Activated naive CD8-positive, alpha-beta T cell treated with anti-CD3 and anti-CD28 coated beads for 36 hours (primary cell): Measurements from ENCODE around the gene POGZ. TPM values are rescaled to one million over a fixed set of nuclear protein-coding genes. Genes with fewer than 3 reads are reported as not detected.
A peak's percentile ranks its signal among the peaks of the same experiment; 100 is the strongest.

Source experiments
- DNase-seq: peaks from one replicate; pipeline ENCODE4 v3.0.0; 2021
- H3K27ac Mint-ChIP-seq: one replicate; pipeline ENCODE4 v1.8.0; 2022; ENCODE audit warnings: mild to moderate bottlenecking, moderate library complexity, mixed read lengths
- H3K27me3 Mint-ChIP-seq: one replicate; pipeline ENCODE4 v1.8.0; 2022; ENCODE audit warnings: mild to moderate bottlenecking, mixed read lengths
- H3K36me3 Mint-ChIP-seq: one replicate; pipeline ENCODE4 v1.8.0; 2021; ENCODE audit warnings: mild to moderate bottlenecking, mixed read lengths
- H3K4me1 Mint-ChIP-seq: one replicate; pipeline ENCODE4 v1.8.0; 2021; ENCODE audit warnings: mixed read lengths
- H3K4me3 Mint-ChIP-seq: one replicate; pipeline ENCODE4 v1.8.0; 2022; ENCODE audit warnings: mild to moderate bottlenecking, moderate library complexity, mixed read lengths
- H3K9me3 Mint-ChIP-seq: one replicate; pipeline ENCODE4 v1.8.0; 2022; ENCODE audit warnings: mixed read lengths
- total RNA-seq, 2 experiments: library from RNA; stranded (reverse); gene quantifications; one replicate each; pipeline ENCODE4 v1.2.3, GENCODE V29; 2021

The POGZ gene
- total RNA-seq, 2 experiments from 2014 or later: 52.1 to 63.1 TPM

DNA sequence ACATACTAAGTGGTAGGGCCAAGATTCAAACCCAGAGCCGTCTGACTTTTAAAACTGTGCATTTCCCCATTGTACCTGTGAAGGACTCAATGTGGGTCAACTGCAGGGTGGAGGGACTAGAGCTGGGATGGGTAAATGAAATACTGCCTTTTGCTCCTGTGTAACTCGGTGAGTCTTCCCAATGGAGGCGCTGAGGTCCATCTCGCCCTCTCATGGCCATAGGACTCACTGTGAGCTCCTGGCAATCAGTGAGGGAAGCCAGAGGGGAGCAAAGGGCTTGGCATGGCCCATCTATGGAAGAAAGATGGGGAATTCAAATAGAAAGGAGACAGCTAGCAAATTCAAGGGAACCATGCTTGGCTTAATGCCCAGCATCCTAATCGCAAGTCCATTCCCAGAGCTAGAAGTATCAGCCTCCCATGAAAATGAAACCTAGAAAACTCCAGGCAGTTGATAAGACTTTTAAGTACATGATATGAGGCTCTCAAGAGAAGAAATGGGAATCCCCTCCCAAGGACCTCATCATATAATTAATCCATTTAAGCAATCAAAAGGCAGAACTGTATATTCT, 26.5 kb upstream of the POGZ start:
- Mint-ChIP-seq H3K27ac (no peak overlapping the region), H3K9me3 (peaks cover 1% of the 10 kb centered on the region), H3K27me3 (peaks cover 4% of the 10 kb centered on the region), H3K4me3 (no peak overlapping the region), H3K4me1 (peaks cover 7% of the 10 kb centered on the region), H3K36me3 (no peaks in the 10 kb centered on the region)
- DNase-seq: no peak

DNA sequence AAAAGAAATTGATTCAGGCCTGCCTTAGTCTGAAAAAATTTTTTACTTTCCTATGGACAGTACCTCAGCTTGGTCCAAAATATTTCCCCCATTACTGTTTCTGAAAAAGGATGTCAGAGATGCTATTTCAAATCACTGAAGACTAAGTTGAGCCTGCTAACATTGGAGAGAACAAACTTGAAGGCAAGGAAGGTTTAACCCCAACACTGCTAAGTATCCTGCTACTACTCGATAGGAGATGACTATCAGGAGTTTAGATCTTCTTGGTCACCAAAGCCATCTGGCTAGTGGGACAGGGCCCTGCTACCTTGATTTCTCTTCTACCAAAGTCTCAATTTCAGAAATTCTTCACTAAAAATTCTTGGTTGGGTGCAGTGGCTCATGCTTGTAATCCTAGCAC, 22.7 kb upstream of the POGZ start:
- H3K4me3 Mint-ChIP-seq: no peak overlapping the region
- H3K36me3 Mint-ChIP-seq: no peaks in the 10 kb centered on the region
- H3K27ac Mint-ChIP-seq: no peak overlapping the region
- H3K9me3 Mint-ChIP-seq: peaks cover 1% of the 10 kb centered on the region
- peaks cover 7% of the 10 kb centered on the region for H3K4me1 Mint-ChIP-seq
- no peak for DNase-seq
- H3K27me3 Mint-ChIP-seq: peaks cover 2% of the 10 kb centered on the region

DNA sequence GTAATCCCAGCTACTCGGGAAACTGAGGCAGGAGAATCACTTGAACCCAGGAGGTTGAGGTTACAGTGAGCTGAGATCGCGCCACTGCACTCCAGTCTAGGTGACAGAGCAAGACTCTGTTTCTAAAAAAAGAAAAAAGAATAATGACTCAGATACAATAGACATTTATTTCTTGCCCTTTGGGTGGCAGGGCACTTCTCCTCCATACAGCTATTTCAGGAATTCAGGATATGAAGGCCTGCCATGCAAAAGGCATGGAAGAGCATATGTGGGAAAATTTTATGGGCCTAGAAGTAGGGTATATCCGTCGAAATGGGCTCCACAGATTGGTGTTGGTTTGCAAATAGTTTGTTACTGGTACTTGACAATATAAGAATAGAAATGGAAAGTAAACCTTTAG, 20.2 kb upstream of the POGZ start:
- Mint-ChIP-seq H3K4me3 (no peak overlapping the region), H3K27ac (no peak overlapping the region), H3K4me1 (peaks cover 8% of the 10 kb centered on the region), H3K9me3 (peaks cover 1% of the 10 kb centered on the region), H3K27me3 (peaks cover 5% of the 10 kb centered on the region), H3K36me3 (no peaks in the 10 kb centered on the region)
- DNase-seq: no peak

DNA sequence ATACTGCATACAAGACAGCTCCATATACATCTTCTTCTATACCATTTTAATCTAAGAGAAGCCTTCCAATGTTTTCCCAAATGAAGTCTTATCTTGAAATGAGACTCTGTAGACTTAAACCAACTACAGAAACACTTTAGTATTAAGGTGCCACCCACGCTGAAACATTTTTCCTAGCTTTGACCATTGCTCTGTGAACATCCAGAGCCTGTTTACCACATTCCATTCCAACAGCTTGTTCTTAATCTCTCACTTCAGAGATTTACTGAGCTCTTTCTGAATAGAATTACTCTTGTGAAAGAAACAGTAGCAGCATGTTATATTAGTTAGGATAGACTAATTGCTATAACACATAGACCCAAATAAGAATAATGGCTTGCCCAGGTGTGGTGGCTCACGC, 19.6 kb upstream of the POGZ start:
- Mint-ChIP-seq H3K4me3 (no peak overlapping the region), H3K4me1 (peaks cover 10% of the 10 kb centered on the region), H3K9me3 (peaks cover 1% of the 10 kb centered on the region), H3K36me3 (no peaks in the 10 kb centered on the region), H3K27ac (no peak overlapping the region), H3K27me3 (peaks cover 5% of the 10 kb centered on the region)
- DNase-seq: no peak

DNA sequence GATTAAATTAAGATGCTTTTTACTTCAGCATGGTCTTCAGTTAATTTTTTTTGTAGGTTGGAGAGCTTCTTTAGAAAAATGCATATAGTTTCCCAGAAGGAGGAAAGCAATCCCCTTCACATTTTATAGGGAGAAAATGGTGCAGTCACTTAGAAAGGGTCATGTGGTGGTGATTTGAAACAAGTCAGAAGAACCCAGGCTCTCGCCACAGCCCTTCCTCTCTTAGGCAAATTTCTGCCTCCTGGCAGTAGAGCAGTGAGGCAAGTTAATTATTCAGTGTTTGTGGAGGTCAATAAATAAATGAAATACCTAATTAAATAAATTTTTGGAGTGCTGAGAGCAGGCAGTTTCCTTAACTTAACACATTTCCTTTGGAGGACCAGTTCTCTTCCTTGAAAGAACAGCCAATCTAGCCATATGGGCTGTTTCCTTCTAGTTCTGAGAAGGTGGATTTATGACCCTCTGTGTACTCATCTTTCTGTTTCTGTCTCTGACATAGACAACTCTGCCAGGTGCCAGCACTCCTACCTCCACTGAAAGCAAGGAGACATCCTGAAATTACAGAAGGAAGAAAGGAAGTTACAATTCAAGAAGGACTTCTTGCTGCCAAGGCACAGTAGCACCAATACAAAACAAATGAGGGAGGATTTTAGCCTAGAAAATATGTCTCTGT, 19.0 kb upstream of the POGZ start:
- no peak for DNase-seq
- H3K4me1 Mint-ChIP-seq: peaks cover 10% of the 10 kb centered on the region
- no peaks in the 10 kb centered on the region for H3K36me3 Mint-ChIP-seq
- H3K4me3 Mint-ChIP-seq: no peak overlapping the region
- H3K27ac Mint-ChIP-seq: no peak overlapping the region
- peaks cover 1% of the 10 kb centered on the region for H3K9me3 Mint-ChIP-seq
- H3K27me3 Mint-ChIP-seq: peaks cover 5% of the 10 kb centered on the region

DNA sequence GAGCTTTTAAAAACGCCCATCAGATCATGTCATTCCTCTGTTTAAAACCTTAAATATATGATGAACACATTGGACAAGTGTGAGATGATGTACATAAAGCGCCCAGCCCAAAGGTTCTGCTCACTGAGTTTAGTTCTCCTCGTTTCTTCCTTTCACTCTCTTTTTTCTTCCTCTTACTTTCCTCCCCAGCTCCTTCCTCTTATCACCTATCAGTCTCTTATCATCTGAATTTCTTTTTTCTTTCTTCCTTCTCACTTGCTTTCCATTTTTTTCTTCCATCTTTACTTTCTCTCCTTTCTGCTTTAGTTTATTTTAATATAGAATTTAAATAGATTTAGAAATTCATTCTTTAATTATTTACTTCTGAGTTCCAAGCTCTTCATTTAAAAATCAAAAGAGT, 17.8 kb upstream of the POGZ start:
- no peak overlapping the region for H3K4me3 Mint-ChIP-seq
- H3K4me1 Mint-ChIP-seq: peaks cover 19% of the 10 kb centered on the region
- no peaks in the 10 kb centered on the region for H3K36me3 Mint-ChIP-seq
- peaks cover 1% of the 10 kb centered on the region for H3K9me3 Mint-ChIP-seq
- H3K27ac Mint-ChIP-seq: no peak overlapping the region
- no peak for DNase-seq
- peaks cover 5% of the 10 kb centered on the region for H3K27me3 Mint-ChIP-seq

DNA sequence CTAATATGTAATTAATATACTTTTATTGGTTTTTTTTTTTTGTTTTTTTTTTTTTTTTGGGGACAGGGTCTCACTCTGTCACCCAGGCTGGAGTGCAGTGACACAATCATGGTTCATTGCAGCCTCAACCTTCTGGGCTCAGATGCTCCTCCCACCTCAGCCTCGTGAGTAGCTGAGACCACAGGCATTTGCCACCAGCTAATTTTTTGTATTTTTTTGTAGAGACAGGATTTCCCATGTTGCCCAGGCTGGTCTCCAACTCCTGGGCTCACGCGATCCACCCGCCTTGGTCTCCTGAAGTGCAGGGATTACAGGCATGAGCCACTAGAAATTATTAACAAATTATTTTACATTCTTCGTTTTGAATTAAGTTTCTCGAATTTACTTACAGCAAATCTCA, 16.8 kb upstream of the POGZ start:
- Mint-ChIP-seq H3K27ac (no peak overlapping the region), H3K9me3 (no peaks in the 10 kb centered on the region), H3K4me3 (no peak overlapping the region), H3K27me3 (peaks cover 5% of the 10 kb centered on the region), H3K4me1 (peaks cover 19% of the 10 kb centered on the region), H3K36me3 (no peaks in the 10 kb centered on the region)
- DNase-seq: no peak

DNA sequence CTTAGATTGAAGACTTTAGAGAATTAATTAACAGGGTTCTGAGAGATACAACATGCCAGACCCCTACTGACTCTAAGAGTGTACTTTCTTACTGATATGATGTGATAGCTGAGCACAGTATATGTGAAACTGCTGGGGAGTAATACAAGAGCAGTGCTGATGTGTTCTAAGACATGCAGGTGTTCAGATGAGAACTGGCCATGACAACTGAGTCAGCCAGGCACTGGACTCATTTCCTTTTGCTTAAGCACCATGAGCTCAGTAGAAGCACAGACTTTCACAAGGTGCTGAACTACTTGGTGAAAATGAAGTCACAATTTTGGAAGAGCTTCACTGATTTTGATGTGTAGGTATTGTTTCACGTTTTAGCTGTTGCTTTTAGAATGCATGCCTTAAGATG, 15.9 kb upstream of the POGZ start:
- no peak for DNase-seq
- Mint-ChIP-seq H3K27ac (no peak overlapping the region), H3K4me3 (no peak overlapping the region), H3K27me3 (peaks cover 5% of the 10 kb centered on the region), H3K36me3 (no peaks in the 10 kb centered on the region), H3K4me1 (peaks cover 19% of the 10 kb centered on the region), H3K9me3 (no peaks in the 10 kb centered on the region)

DNA sequence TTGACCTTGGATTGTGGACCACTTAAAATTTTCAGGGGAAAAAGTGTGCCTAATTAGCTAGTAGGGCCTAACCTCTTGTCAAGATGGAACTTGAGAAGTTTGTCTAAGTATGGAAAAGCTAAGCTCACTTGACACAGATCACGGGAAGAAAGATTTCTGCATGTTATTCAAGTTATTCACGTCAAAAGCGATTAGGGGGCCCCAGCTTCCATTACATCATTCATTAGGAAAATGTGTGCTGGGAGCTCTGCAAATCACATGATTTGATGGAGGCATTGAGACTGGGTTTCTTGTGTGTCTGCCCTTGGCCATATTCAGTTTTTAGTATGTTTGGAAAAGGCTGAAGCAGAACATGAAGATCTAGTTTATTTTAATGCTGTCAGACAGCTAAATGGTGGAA, 15.5 kb upstream of the POGZ start:
- Mint-ChIP-seq H3K4me3 (no peak overlapping the region), H3K27ac (no peak overlapping the region), H3K27me3 (peaks cover 5% of the 10 kb centered on the region), H3K9me3 (no peaks in the 10 kb centered on the region), H3K36me3 (no peaks in the 10 kb centered on the region), H3K4me1 (peaks cover 19% of the 10 kb centered on the region)
- DNase-seq: no peak

DNA sequence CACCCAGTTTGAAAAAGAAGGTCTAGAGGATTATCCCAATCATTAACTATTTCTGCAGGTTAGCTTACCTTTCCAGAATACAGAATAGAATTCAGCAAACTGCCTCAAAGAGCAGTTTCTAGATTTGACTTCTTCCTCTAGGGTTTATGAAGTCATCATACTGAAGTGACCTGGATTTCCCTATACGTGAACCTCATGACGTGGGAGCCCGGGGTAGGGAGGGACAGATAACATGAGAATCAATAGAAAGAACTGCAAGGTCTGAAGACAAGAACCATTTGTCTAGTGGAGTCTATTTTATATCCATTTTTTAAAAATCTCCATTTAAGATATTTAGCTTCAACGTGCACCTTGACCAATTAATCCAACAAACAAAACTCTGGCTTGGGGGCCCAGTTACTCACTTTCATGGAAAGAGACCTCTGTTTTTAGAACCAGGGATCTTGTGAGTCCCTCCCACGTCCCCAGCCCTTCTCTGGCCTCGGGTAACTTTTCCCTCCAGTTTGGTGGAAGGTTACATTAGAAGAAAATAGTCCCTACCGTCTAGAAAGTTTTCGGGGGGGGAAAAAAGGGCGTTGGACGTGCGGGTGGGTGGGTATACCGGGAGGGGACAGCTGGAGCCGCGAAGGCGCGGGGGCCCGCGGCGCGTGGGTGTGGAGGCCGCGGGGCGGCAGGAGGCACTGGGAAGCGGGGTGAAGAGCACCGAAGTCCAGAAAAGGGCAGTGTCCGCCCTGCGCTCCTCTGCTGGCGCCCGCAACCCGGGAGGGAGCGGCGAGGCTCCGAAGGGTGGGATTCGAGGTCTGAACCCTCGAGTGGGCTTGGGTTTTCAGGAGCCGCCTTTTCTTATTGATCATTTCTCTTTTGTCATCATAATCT, 13.8 kb upstream of the POGZ start:
- Mint-ChIP-seq H3K4me3 (peak overlapping the region; percentile 59), H3K36me3 (no peaks in the 10 kb centered on the region), H3K27me3 (peaks cover 5% of the 10 kb centered on the region), H3K9me3 (no peaks in the 10 kb centered on the region), H3K4me1 (peaks cover 19% of the 10 kb centered on the region), H3K27ac (peak overlapping the region; percentile 66)
- DNase-seq: peak; percentile 20

DNA sequence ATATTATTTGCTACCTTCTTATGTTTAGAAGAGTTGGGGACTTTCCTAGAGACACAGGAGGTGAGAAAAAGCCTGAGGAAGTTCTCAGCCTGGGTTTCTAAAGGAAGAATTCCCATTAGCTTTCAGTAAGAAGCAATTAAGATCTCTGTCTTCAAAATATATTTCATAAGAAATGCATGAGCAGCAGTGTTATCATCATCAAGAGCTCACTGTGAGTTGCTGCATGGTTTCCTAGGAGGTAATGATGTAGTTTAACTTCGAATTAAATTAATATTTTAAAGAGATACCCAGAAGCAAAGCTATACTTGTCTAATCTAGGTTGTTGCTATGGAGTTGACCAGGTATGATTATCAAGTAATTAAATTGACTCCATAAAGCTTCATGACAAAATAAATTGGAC, 5.7 kb upstream of the POGZ start:
- no peak for DNase-seq
- Mint-ChIP-seq H3K4me3 (no peak overlapping the region), H3K9me3 (no peaks in the 10 kb centered on the region), H3K27me3 (peaks cover 30% of the 10 kb centered on the region), H3K27ac (no peak overlapping the region), H3K4me1 (no peaks in the 10 kb centered on the region), H3K36me3 (no peaks in the 10 kb centered on the region)

DNA sequence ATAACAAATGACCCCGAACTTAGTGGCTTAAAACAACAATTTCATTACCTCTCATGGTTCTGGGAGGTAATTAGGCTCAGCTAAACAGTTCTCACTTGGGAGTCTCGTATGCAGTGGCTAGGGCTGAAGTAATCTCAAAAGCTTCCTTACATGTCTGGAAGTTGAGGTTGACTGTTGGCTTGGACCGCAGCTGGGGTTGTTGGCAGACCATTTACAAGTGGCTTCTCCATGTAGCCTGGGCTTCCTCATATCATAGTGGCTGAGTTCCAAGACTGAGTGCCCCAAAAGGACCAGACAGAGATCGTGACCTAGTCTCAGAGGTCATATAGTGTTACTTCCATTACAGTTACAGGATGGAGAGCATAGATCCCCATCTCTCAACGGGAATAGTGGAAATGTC, 2.4 kb upstream of the POGZ start:
- Mint-ChIP-seq H3K9me3 (no peaks in the 10 kb centered on the region), H3K27ac (no peak overlapping the region), H3K27me3 (peaks cover 27% of the 10 kb centered on the region), H3K4me1 (peaks cover 12% of the 10 kb centered on the region), H3K4me3 (no peak overlapping the region), H3K36me3 (peaks cover 2% of the 10 kb centered on the region)
- DNase-seq: no peak

DNA sequence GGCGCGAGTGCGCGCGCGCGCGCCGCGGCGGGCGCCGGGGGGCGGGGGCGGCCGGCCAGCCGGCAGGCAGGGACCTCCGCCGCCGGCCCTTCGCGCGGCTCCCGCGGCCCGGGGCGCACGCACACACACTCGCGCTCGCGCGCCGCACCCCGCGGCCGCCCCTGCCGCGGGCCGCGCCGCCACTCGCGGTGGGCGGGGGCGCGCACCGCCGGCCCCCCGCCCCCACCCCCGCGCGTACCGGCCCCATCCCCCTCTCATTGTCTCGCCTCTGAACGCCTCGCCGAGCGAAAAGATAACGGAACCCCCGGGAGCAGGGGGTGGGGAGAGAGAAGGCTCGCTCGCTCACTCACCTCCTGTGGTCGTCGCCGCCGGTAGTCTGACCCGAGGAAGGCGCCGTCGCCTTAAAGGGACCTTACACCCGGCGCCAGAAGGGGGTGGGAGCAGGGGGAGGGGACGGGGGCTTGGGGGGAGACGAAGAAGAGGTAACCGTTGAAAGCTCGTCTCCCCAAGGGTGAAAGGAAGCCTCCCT, 428 bp downstream of the POGZ start:
- no peaks in the 10 kb centered on the region for H3K9me3 Mint-ChIP-seq
- peaks cover 5% of the 10 kb centered on the region for H3K36me3 Mint-ChIP-seq
- peak; percentile 60 for DNase-seq
- peak overlapping the region; percentile 88 for H3K27ac Mint-ChIP-seq
- H3K4me3 Mint-ChIP-seq: peak overlapping the region; percentile 84
- H3K27me3 Mint-ChIP-seq: peaks cover 20% of the 10 kb centered on the region
- peaks cover 26% of the 10 kb centered on the region for H3K4me1 Mint-ChIP-seq

DNA sequence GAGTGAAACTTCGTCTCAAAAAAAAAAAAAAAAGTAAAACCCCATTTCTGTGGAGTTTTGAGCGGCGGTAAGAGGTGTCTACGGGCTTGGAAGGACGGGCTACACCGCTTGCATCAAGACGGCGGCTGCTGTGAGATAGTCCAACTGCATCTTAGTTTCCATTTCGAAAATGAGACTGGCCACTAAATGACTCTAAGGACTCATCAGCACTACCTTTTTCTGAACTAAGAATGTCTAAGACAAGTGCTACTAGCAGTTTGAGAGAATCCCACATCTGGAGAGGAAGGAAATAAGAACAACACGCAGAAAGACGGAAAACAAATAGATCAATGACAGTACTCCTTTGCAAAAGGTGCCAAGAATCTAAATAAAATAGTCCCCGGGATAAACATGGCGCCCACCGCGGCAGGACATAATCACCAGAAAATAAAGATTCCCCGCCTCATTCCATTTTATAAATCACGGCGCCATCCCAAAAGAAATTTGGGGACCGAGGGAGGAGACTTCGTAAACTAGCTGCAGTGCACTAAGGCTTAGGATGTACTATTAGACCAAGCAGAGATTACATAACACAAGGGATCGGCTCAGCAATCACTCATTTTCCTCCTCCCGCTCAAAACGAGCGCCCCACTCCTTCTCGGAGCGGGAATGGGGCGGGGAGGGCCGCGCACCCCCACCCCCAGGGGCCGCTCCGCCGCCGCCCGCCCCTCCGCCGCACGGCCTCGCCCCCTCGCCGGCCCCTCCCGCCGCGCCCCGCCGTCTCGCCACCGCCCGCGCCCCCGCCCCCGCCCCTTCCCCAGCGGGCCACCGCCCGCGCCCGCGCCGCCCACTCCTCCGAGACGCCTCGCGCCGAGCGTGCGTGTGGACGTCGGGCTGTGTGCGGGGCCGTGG, 1.1 kb downstream of the POGZ start:
- peak overlapping the region; percentile 82 for H3K27ac Mint-ChIP-seq
- H3K9me3 Mint-ChIP-seq: no peaks in the 10 kb centered on the region
- peak; percentile 62 for DNase-seq
- H3K27me3 Mint-ChIP-seq: peaks cover 16% of the 10 kb centered on the region
- H3K4me1 Mint-ChIP-seq: peaks cover 29% of the 10 kb centered on the region
- peak overlapping the region; percentile 86 for H3K4me3 Mint-ChIP-seq
- H3K36me3 Mint-ChIP-seq: peaks cover 5% of the 10 kb centered on the region
